Stomach (tissue), 9 donors: Measurements from ENCODE around the gene MZF1. TPM values are rescaled to one million over a fixed set of nuclear protein-coding genes. Genes with fewer than 3 reads are reported as not detected.

Experiments used
- DNase-seq, 2 donors: peaks; one replicate each; pipeline versions ENCODE4 v3.0.0 to v3.0.0-alpha.2; 2013 to 2019
- H3K27ac ChIP-seq, 5 donors: fragments of 200-600 bp in 4 of 5; sonication (generic) in 4 of 5; one replicate each; pipeline ENCODE4 v1.5.1; 2013 to 2019; ENCODE audit warnings: mild to moderate bottlenecking in 1 of 5, moderate library complexity in 1 of 5
- H3K27me3 ChIP-seq, 3 donors: fragments of 200-600 bp; sonication (generic); one replicate each; pipeline ENCODE4 v1.5.1; 2017 to 2019; ENCODE audit warnings: mixed run types in 1 of 3
- H3K36me3 ChIP-seq, 4 donors: fragments of 200-600 bp; sonication (generic); 1 replicate in 3 of 4; 2 replicates in 1 of 4; pipeline ENCODE4 v1.5.1; 2016 to 2019
- H3K4me1 ChIP-seq, 4 donors: fragments of 200-600 bp; sonication (generic); one replicate each; pipeline ENCODE4 v1.5.1; 2016 to 2019
- H3K4me3 ChIP-seq, 4 donors: fragments of 200-600 bp; sonication (generic) in 3 of 4; one replicate each; pipeline ENCODE4 v1.5.1; 2016 to 2019; ENCODE audit warnings: mild to moderate bottlenecking in 1 of 4
- H3K9me3 ChIP-seq, 4 donors: fragments of 200-600 bp; sonication (generic); one replicate each; pipeline ENCODE4 v1.5.1; 2016 to 2019
- EP300 ChIP-seq: sonication (generic); formaldehyde crosslinking; IDR thresholded peaks from one replicate; pipeline ENCODE4 v1.6.1; 2017; ENCODE audit warnings: antibody characterized with exemption
- POLR2A ChIP-seq, 4 donors: fragments of 450-650 bp; IDR thresholded peaks; one replicate each; pipeline ENCODE4 v1.6.1; 2016; ENCODE audit warnings: antibody characterized with exemption in 4 of 4, control low read depth in 2 of 4, mild to moderate bottlenecking in 1 of 4, moderate library complexity in 1 of 4
- POLR2AphosphoS5 ChIP-seq, 3 donors: sonication (generic); formaldehyde crosslinking; IDR thresholded peaks; one replicate each; pipeline ENCODE4 v1.6.1; 2016; ENCODE audit warnings: antibody characterized with exemption in 3 of 3
- WGBS, 5 donors: extraction: QIAGEN DNeasy Blood & Tissue Kit in 3 of 5; methylation state at CpG; one replicate each; pipeline versions ENCODE4 v1.1.5 to v1.1.7; 2013 to 2018; 5-methylcytosine and 5-hydroxymethylcytosine counted together
- intact Hi-C: fragments of 100-400 bp; cut with DNase I; formaldehyde crosslinking; loops from one replicate; pipeline ENCODE4 v1.15.1; 2023; ENCODE audit warnings: low total_unique reads
- polyA plus RNA-seq, 3 donors: library from polyadenylated mRNA; stranded (reverse); fragments of 200-250 nt; gene quantifications; one replicate each; pipeline ENCODE4 v1.2.3, GENCODE V29; 2013
- total RNA-seq, 5 donors: library from RNA; depleted of rRNA; stranded (reverse); fragments of >200 nt; gene quantifications; one replicate each; pipeline versions ENCODE4 v1.1.0 to v1.2.3, GENCODE V29; 2014 to 2016
- TF ChIP-seq, protein P1 (sequence below), 7 experiments: fragments of 450-650 bp in 4 of 7; fragments of 200-600 bp in 3 of 7; sonication (generic) in 3 of 7; IDR thresholded peaks; one replicate each; pipeline ENCODE4 v1.5.1; 2016 to 2019; ENCODE audit warnings: antibody characterized with exemption in 7 of 7, control low read depth in 2 of 7, mild to moderate bottlenecking in 1 of 7
- donor health status: healthy with polysubstance abuse.
- donor health status: Bipolar disorder and iron deficiency.
- donor health status: healthy.

The MZF1 gene
- total and polyA plus RNA-seq, 8 donors, result 14.0 to 84.9 (median 49.3) TPM

DNA sequence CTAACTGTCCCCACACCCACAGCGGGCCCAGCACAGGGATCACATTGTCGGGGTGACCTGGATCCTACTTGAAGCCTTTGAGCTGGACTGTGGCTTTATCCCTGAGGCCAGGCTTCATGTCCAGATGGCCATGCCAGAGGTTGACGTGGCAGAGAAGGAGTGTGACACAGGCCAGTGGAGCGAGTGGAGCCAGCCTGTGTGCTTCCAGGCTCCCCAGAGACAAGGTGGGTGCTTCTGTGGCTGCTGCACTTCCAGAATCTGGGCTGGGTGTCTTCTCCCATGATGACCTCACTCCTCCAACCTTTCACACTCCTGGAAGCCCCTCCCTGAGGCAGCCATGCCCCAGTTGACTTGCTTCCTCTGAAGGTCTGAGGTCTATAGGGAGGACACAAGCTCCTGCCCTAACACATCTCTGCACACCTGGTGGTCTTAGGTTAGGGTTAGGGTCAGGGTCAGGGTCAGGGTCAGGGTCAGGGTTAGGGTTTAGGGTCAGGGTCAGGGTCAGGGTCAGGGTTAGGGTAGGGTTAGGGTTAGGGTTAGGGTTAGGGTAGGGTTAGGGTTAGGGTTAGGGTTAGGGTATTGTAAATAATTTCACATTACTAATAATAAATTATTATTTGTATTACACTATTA, 13.1 kb upstream of the MZF1 start:
- no peaks in the 10 kb centered on the region for H3K9me3 ChIP-seq
- no peak overlapping the region for H3K4me3 ChIP-seq
- no peaks in the 10 kb centered on the region for H3K27me3 ChIP-seq
- peaks cover 17 to 33% (median 32%) of the 10 kb centered on the region in 4 donors for H3K36me3 ChIP-seq
- no peak overlapping the region for H3K27ac ChIP-seq
- no peak for DNase-seq
- intact Hi-C loops, result no loop called here
- 96 to 98% (median 97%) methylated on average over 4 of the region's 4 CpGs; no CpG with 5 or more reads in 1 of the 5 donors for WGBS, 5 donors
- peaks cover 4 to 6% (median 5%) of the 10 kb centered on the region in 4 donors for H3K4me1 ChIP-seq
- TF ChIP-seq, protein P1, sequence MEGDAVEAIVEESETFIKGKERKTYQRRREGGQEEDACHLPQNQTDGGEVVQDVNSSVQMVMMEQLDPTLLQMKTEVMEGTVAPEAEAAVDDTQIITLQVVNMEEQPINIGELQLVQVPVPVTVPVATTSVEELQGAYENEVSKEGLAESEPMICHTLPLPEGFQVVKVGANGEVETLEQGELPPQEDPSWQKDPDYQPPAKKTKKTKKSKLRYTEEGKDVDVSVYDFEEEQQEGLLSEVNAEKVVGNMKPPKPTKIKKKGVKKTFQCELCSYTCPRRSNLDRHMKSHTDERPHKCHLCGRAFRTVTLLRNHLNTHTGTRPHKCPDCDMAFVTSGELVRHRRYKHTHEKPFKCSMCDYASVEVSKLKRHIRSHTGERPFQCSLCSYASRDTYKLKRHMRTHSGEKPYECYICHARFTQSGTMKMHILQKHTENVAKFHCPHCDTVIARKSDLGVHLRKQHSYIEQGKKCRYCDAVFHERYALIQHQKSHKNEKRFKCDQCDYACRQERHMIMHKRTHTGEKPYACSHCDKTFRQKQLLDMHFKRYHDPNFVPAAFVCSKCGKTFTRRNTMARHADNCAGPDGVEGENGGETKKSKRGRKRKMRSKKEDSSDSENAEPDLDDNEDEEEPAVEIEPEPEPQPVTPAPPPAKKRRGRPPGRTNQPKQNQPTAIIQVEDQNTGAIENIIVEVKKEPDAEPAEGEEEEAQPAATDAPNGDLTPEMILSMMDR (IDR thresholded peaks at IDR 0.05), result no peak
- TF ChIP-seq POLR2A (IDR thresholded peaks at IDR 0.05) (no peak), EP300 (no peak), POLR2AphosphoS5 (IDR thresholded peaks at IDR 0.05) (no peak)

- peaks cover 17 to 35% (median 32%) of the 10 kb centered on the region in 4 donors for H3K36me3 ChIP-seq
- no peak for TF ChIP-seq POLR2A (IDR thresholded peaks at IDR 0.05)
- no peak for TF ChIP-seq EP300
- TF ChIP-seq POLR2AphosphoS5 (IDR thresholded peaks at IDR 0.05), result no peak
- TF ChIP-seq, protein P1 (IDR thresholded peaks at IDR 0.05), result no peak
- peaks cover 8 to 13% (median 10%) of the 10 kb centered on the region in 4 donors for H3K4me1 ChIP-seq
- H3K9me3 ChIP-seq, result no peaks in the 10 kb centered on the region
- no peaks in the 10 kb centered on the region for H3K27me3 ChIP-seq
- intact Hi-C loops, result no loop called here
- H3K27ac ChIP-seq, result no peak overlapping the region
- 71 to 85% (median 81%) methylated on average over 6 of the region's 6 CpGs for WGBS, 5 donors
- H3K4me3 ChIP-seq, result no peak overlapping the region
- no peak for DNase-seq
Observed at GRCh38 chr19:58585442-58586132, 12.5 kb upstream of the MZF1 start.

GRCh38 chr19:58584498-58585441, 11.6 kb upstream of the MZF1 start:
- no peak for DNase-seq
- no peak overlapping the region for H3K27ac ChIP-seq
- no peak overlapping the region for H3K4me3 ChIP-seq
- H3K9me3 ChIP-seq, result no peaks in the 10 kb centered on the region
- no peaks in the 10 kb centered on the region for H3K27me3 ChIP-seq
- TF ChIP-seq POLR2AphosphoS5 (IDR thresholded peaks at IDR 0.05), result no peak
- no peak for TF ChIP-seq POLR2A (IDR thresholded peaks at IDR 0.05)
- intact Hi-C loops, result no loop called here
- WGBS, 5 donors, result 84 to 93% (median 85%) methylated on average over 8 to 9 of the region's 9 CpGs
- peaks cover 8 to 16% (median 11%) of the 10 kb centered on the region in 4 donors for H3K4me1 ChIP-seq
- H3K36me3 ChIP-seq, result peaks cover 17 to 35% (median 32%) of the 10 kb centered on the region in 4 donors

DNA sequence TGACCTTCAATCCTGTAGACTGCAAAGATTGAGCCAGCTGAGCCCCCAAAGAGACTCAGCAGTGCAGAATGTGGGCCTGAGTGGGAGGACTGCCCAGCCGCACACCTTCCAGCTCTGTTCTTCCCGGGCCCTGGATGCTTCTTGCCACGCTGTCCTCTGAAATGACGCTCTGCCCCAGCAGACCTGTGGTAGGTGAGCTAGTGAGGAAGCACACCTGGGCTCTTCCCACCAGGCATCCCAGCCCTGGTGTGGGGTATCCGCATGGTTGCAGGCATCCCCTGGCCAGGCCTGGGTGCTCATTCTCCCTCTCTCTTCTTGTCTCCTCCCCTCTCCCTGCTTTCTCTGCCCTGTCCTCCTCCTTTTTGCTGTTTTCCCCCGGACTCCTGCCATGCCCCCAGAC, 9.8 kb upstream of the MZF1 start:
- DNase-seq, result no peak
- peaks cover 17 to 38% (median 33%) of the 10 kb centered on the region in 4 donors for H3K36me3 ChIP-seq
- H3K27ac ChIP-seq, result no peak overlapping the region
- intact Hi-C loops, result no loop called here
- H3K9me3 ChIP-seq, result no peaks in the 10 kb centered on the region
- TF ChIP-seq POLR2A (IDR thresholded peaks at IDR 0.05), result no peak
- TF ChIP-seq, protein P1 (IDR thresholded peaks at IDR 0.05), result no peak
- TF ChIP-seq POLR2AphosphoS5 (IDR thresholded peaks at IDR 0.05), result no peak
- no peak for TF ChIP-seq EP300
- 94 to 97% (median 96%) methylated on average over 6 of the region's 6 CpGs for WGBS, 5 donors
- no peak overlapping the region for H3K4me3 ChIP-seq
- no peaks in the 10 kb centered on the region for H3K27me3 ChIP-seq
- peaks cover 8 to 31% (median 15%) of the 10 kb centered on the region in 4 donors for H3K4me1 ChIP-seq
